ENCODE data around the gene GET3. TPM values are rescaled to one million over a fixed set of nuclear protein-coding genes. Genes with fewer than 3 reads are reported as not detected.
A peak's percentile ranks its signal among the peaks of the same experiment; 100 is the strongest.

The GET3 gene
- total RNA-seq, 1 experiment from 2014 or later = 69.9 TPM

DNA sequence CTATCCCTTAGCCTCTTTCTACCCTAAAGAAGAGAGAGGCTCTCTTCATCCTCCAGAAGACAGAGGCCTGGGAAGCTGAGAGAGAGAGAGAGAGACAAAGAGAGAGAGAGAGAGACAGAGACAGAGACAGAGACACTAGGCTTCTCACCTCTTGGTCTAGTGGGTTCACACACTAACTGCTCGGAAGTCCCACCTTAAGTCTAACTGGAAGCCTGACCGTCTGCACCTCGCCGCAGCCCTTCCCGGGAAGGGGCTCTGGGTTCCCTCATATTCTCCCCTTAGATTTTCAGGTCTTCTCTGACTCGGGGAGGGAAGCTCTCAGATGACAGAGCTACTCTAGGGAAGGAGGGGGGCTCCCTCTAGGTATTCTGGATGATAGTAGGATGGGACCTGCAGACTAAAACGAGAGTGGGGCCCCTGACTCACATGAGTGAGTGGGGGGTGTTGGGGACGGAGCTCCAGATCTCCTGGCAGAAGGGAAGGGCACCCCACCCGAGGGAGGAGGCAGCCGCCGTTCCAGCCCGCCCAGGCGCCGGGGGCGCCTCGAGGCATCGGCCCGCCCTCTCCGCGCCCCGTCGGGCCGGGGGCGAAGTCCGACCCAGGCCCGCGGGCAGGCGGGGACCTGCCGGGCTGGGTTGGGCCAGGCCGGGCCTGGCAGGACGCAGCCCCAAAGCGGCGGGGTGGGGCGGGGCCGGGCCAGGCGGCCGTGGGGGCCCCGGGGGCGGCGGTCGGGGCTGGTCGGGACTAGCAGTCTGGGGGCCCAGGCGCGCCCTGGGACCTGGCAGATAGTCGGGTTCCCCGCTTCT, 52.0 kb downstream of the GET3 start:
- intact Hi-C loops (cut with micrococcal nuclease; ENCODE audit: unreplicated experiment) (no loop called here), in situ Hi-C loops (cut with HindIII; ENCODE audit: low pct_unique_long_range_greater_than_20kb, low sequenced_read_pairs) (no loop called here)
- DNase-seq (ENCODE audit: low read depth, low spot score) = no peak
- H3K36me3 ChIP-seq (ENCODE audit: control insufficient read depth, insufficient read depth, low read length) = peaks cover 2% of the 10 kb centered on the region
- H3K9me3 ChIP-seq (ENCODE audit: control insufficient read depth, insufficient read depth, low read depth, low read length) = no peaks in the 10 kb centered on the region
- no TSS peak for BruUV-seq (replicated peaks)
- POLR2A ChIA-PET = interaction anchor here (0.6 to 0.7 kb wide), 4 partner anchors 10 to 1683 kb away, joined by 3 to 10 read pairs (median 3); no protein-coding TSS in a partner anchor
- H3K4me3 ChIP-seq (ENCODE audit: low read depth in 2 of 2, low read length in 2 of 2) = peak overlapping the region; percentile 51 to 75
- H3K4me1 ChIP-seq (ENCODE audit: control insufficient read depth, insufficient read depth, low read length) = peaks cover 48% of the 10 kb centered on the region
- peak; percentile 3 for ATAC-seq
- H3K27ac ChIP-seq (ENCODE audit: low read length) = peak overlapping the region; percentile 99
- CTCF ChIA-PET = interaction anchor here (0.9 to 1.1 kb wide), 2 partner anchors 12 to 16 kb away, joined by 3 to 4 read pairs; no protein-coding TSS in a partner anchor
- H3K27me3 ChIP-seq (ENCODE audit: control insufficient read depth, insufficient read depth, low read length) = no peaks in the 10 kb centered on the region
- TF ChIP-seq TCF7L2 (IDR thresholded peaks at IDR 0.05; ENCODE audit: low read depth, low read length) (no peak), SIN3A (IDR thresholded peaks at IDR 0.05; ENCODE audit: borderline replicate concordance, insufficient read depth, low read depth, low read length) (no peak), POLR2AphosphoS5 (IDR thresholded peaks at IDR 0.05; ENCODE audit: low read depth, low read length) (no peak)
- TF ChIP-seq, protein P1, sequence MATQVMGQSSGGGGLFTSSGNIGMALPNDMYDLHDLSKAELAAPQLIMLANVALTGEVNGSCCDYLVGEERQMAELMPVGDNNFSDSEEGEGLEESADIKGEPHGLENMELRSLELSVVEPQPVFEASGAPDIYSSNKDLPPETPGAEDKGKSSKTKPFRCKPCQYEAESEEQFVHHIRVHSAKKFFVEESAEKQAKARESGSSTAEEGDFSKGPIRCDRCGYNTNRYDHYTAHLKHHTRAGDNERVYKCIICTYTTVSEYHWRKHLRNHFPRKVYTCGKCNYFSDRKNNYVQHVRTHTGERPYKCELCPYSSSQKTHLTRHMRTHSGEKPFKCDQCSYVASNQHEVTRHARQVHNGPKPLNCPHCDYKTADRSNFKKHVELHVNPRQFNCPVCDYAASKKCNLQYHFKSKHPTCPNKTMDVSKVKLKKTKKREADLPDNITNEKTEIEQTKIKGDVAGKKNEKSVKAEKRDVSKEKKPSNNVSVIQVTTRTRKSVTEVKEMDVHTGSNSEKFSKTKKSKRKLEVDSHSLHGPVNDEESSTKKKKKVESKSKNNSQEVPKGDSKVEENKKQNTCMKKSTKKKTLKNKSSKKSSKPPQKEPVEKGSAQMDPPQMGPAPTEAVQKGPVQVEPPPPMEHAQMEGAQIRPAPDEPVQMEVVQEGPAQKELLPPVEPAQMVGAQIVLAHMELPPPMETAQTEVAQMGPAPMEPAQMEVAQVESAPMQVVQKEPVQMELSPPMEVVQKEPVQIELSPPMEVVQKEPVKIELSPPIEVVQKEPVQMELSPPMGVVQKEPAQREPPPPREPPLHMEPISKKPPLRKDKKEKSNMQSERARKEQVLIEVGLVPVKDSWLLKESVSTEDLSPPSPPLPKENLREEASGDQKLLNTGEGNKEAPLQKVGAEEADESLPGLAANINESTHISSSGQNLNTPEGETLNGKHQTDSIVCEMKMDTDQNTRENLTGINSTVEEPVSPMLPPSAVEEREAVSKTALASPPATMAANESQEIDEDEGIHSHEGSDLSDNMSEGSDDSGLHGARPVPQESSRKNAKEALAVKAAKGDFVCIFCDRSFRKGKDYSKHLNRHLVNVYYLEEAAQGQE (IDR thresholded peaks at IDR 0.05; ENCODE audit: insufficient read depth in 1 of 2, low read depth in 2 of 2, low read length in 1 of 2) = no peak
- TF ChIP-seq, protein P2, sequence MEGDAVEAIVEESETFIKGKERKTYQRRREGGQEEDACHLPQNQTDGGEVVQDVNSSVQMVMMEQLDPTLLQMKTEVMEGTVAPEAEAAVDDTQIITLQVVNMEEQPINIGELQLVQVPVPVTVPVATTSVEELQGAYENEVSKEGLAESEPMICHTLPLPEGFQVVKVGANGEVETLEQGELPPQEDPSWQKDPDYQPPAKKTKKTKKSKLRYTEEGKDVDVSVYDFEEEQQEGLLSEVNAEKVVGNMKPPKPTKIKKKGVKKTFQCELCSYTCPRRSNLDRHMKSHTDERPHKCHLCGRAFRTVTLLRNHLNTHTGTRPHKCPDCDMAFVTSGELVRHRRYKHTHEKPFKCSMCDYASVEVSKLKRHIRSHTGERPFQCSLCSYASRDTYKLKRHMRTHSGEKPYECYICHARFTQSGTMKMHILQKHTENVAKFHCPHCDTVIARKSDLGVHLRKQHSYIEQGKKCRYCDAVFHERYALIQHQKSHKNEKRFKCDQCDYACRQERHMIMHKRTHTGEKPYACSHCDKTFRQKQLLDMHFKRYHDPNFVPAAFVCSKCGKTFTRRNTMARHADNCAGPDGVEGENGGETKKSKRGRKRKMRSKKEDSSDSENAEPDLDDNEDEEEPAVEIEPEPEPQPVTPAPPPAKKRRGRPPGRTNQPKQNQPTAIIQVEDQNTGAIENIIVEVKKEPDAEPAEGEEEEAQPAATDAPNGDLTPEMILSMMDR (IDR thresholded peaks at IDR 0.05) = no peak

DNA sequence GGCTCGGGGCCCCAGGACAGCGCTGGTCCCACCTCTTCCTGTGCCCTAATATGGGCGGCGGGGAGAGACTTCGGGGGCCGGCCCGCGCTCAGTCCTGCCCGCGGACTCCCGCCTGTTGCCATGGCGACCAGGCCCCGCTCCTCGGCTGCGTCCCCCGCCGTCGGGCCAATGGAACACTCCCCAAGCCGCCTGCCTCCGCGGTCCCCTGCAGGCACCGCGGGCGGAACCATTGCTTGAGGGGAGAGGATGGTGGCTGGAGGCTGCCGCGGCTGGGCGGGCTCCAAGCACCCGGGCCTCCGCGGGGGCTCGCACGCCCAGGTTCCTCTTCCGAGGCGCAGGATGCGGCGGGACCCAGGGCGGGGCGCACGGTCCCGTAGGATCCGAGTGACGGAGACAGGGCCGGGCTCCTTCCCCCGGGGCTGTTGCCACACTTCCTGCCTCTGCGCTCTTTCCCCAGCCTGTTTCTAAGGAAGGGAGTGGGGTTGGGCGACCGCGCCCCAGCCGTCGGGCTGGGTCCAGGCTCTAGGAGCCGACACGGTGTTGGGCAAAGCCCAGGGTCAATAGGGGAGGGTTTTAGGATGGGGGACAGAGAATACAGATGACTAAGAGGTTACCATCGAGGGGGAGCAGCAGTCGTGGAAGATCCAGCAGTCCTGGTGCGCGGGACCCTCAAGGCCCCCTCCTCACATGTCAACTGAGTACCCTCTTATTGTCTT, 52.8 kb downstream of the GET3 start:
- Histone ChIP-seq H3K27ac (ENCODE audit: low read length) (peak overlapping the region; percentile 82), H3K9me3 (ENCODE audit: control insufficient read depth, insufficient read depth, low read depth, low read length) (no peaks in the 10 kb centered on the region), H3K27me3 (ENCODE audit: control insufficient read depth, insufficient read depth, low read length) (no peaks in the 10 kb centered on the region), H3K36me3 (ENCODE audit: control insufficient read depth, insufficient read depth, low read length) (peaks cover 2% of the 10 kb centered on the region), H3K4me1 (ENCODE audit: control insufficient read depth, insufficient read depth, low read length) (peaks cover 44% of the 10 kb centered on the region), H3K4me3 (ENCODE audit: low read depth in 2 of 2, low read length in 2 of 2) (peak overlapping the region; percentile 66 to 75)
- in situ Hi-C loops (cut with HindIII; ENCODE audit: low pct_unique_long_range_greater_than_20kb, low sequenced_read_pairs) (no loop called here), intact Hi-C loops (cut with micrococcal nuclease; ENCODE audit: unreplicated experiment) (no loop called here)
- CTCF ChIA-PET = interaction anchor here (0.6 to 1.1 kb wide), 2 partner anchors 12 to 76 kb away, joined by 3 to 4 read pairs; no protein-coding TSS in a partner anchor
- ATAC-seq (peak; percentile 64), DNase-seq (ENCODE audit: low read depth, low spot score) (no peak)
- POLR2A ChIA-PET = interaction anchor here (0.6 to 0.7 kb wide), 2 partner anchors 11 to 24 kb away, joined by 3 read pairs; no protein-coding TSS in a partner anchor
- BruUV-seq (replicated peaks) = no TSS peak
- TF ChIP-seq POLR2AphosphoS5 (IDR thresholded peaks at IDR 0.05; ENCODE audit: low read depth, low read length) (0 out of 2 replicates have a peak, but pooled peaks have one; percentile 23), TCF7L2 (IDR thresholded peaks at IDR 0.05; ENCODE audit: low read depth, low read length) (no peak), SIN3A (IDR thresholded peaks at IDR 0.05; ENCODE audit: borderline replicate concordance, insufficient read depth, low read depth, low read length) (0 out of 2 replicates have a peak, but pooled peaks have one; percentile 40)
- TF ChIP-seq, protein P1 (IDR thresholded peaks at IDR 0.05; ENCODE audit: insufficient read depth in 1 of 2, low read depth in 2 of 2, low read length in 1 of 2) = peak in 1 of 2 experiments; percentile 53; a peak in 1 of 4 replicates
- TF ChIP-seq, protein P2 (IDR thresholded peaks at IDR 0.05) = no peak

Measured in Panc1 (cell line).